Superior temporal gyrus (tissue), 1 donor: ENCODE measurements around the gene AR.

Experiments
- DNase-seq: peaks from one replicate; pipeline ENCODE4 v3.0.0-alpha.2; 2016; ENCODE audit errors: extremely low spot score

AR gene

GRCh38 chrX:67543818-67544217 is at the start of gene AR:
Gene AR, plus strand, starts transcription at chrX:67544021. Its CDS starts 1,126 bp downstream, at chrX:67545147.
- no peak for DNase-seq

- no peak for DNase-seq
Measured at GRCh38 chrX:67500617-67501016, 43.2 kb upstream of the AR start.

GRCh38 chrX:67503004-67503403 is 40.8 kb upstream of the AR start:
- DNase-seq: no peak

- DNase-seq: no peak
Measured at GRCh38 chrX:67503453-67503852, 40.4 kb upstream of the AR start.

- no peak for DNase-seq
Measured at GRCh38 chrX:67520671-67521070, 23.1 kb upstream of the AR start.

- DNase-seq: no peak
Measured at GRCh38 chrX:67523002-67523681, 20.7 kb upstream of the AR start.

GRCh38 chrX:67523932-67524331 is 19.9 kb upstream of the AR start:
- DNase-seq: no peak

- no peak for DNase-seq
Measured at GRCh38 chrX:67524428-67524827, 19.4 kb upstream of the AR start.

GRCh38 chrX:67524950-67525691 is 18.7 kb upstream of the AR start:
- no peak for DNase-seq

- DNase-seq: no peak
Measured at GRCh38 chrX:67536564-67536963, 7.3 kb upstream of the AR start.

- no peak for DNase-seq
Measured at GRCh38 chrX:67538383-67538782, 5.4 kb upstream of the AR start.

GRCh38 chrX:67544281-67545035 is 637 bp downstream of the AR start:
- no peak for DNase-seq

GRCh38 chrX:67545036-67545821 is 1.4 kb downstream of the AR start:
- no peak for DNase-seq

GRCh38 chrX:67545893-67546495 is 2.2 kb downstream of the AR start:
- DNase-seq: no peak

- DNase-seq: no peak
Measured at GRCh38 chrX:67546496-67547423, 2.9 kb downstream of the AR start.

- no peak for DNase-seq
Measured at GRCh38 chrX:67555578-67556203, 11.9 kb downstream of the AR start.

GRCh38 chrX:67558267-67558666 is 14.4 kb downstream of the AR start:
- no peak for DNase-seq

- no peak for DNase-seq
Measured at GRCh38 chrX:67563469-67564448, 19.9 kb downstream of the AR start.

- no peak for DNase-seq
Measured at GRCh38 chrX:67564475-67564874, 20.7 kb downstream of the AR start.
